Stimulated activated CD8-positive, alpha-beta memory T cell treated with anti-CD3 and anti-CD28 coated beads, Interleukin-7, amount 100 ng/mL, for 4 hours (primary cell): ENCODE data around the gene KCNG2.

ENCODE experiments used
- DNase-seq, 2 donors: peaks; one replicate each; pipeline ENCODE4 v3.0.0-alpha.2; 2020; ENCODE audit warnings: low read depth in 2 of 2

Gene KCNG2

DNA sequence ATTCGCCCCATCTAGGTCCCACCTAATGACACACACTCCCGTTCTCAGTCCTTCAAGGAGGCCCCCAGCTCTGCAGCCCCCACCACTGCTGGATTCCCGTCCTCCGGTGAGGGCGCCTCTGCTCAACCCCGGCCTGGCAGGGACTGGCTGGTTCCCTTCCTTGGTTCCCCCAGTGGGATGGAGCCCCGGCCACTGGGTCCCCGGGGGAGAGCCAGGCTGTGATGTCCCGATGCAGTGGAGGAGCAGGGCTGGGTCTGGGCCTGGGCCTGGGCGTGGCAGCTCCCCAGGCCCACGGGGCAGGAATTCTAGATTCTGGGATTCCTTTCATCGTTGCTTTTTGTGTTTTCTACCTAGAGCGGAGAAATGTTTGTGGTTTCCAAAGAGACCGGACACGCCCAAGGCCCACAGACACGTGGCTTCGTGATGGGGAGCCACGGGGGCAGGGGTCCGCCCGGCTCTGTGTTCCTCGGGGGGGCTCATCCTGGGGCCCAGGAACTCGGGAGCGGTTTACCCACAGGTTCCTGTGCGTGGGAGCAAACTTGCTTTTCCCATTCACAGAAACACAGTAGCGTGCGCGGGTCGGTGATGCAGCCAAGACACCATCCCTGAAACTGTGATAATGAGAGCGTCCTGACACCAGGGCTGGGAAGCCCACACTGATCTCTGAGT, 86.7 kb downstream of the KCNG2 start:
- DNase-seq, result no peak

DNA sequence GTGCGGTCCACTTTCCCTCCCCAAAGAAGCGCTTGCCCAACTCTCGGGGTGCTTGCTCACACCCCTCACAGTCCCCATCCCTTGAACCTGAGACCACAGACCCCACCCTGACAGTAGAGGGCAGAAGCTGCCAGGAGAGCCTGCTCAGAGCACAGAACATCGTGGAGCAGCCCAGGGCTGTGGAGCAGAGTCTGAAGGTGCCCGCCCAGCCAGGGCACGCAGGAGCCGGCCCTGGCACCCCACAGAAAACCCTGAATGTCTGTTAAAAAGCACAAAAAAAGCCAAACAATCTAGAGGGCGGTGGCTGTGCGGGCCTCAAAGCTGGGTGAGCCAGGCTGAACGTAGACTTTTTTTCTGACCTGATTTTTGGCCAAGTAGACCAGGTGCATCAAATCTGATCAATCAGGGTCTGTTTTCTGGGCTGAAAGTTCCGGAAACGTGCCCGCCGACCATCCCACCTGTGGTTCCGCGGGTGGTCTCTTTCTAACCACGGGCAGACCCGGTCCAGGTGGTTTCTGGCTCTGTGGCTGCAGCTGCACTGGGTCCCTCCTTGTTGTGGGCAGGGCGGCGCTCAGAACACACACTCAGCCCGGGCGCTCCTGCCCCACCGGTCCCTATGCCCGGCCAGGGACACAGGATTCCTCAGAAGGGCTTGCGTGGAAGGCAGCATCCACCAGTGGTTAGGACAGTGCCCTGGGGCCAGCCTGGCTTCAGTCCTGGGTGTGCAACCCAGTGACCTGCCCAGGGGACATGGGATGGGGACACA, 87.4 kb downstream of the KCNG2 start:
- no peak for DNase-seq

DNA sequence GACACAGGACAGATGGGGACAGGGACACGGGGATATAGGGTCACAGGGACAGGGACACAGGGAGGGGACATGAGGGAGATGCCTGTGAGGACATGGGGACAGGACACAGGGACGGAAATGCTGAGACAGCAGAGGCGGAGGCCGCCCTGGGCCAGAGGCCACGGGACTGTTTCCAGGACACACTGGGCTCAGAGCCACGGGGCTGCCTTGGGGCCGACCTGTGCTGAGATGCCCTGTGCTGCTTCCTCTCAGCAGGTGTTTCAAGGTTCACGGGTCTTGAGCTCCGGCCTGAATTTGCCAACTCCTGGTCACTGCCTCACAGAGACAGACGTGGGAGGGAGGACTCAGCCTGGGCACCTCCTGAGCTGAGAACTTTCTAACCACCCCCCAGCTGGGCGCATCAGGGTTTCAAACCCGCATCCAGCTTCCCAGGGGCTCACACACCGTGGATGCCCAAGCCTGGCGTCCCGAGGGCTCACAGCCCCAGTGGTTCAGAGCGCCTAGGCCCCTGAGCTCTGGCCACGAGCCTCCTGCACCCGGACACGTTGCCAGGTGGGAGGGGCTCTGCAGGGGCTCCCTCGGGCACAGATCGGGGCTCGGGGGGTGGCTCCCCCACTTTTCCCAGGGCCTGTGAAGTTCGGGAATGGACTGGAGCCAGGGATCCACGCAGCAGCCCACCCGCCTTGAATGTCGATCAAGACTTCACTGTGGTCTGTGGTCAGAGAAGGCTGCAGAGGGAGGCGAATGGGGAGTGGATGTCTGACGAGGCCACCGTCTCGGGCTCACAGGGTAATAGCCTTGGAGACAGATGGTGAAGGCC, 89.7 kb downstream of the KCNG2 start:
- no peak for DNase-seq

DNA sequence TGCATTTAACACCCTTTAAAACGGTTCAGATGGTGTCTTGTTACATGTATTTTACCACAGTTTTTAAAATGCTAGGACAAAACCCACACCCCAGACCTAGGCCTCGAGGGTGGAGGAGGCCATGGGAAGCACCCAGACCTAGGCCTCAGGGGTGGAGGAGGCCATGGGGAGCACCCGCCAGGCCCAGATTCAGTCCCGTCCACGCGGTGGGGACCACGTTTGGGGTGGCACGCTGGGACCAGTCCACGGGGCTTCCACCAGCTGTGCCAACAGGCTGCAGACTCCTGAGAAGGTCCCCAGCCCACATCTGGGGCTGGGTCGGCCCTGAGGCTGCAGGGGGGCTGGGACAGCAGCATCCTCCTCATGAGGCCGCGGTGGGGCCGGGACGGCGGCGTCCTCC, 90.3 kb downstream of the KCNG2 start:
- no peak for DNase-seq

DNA sequence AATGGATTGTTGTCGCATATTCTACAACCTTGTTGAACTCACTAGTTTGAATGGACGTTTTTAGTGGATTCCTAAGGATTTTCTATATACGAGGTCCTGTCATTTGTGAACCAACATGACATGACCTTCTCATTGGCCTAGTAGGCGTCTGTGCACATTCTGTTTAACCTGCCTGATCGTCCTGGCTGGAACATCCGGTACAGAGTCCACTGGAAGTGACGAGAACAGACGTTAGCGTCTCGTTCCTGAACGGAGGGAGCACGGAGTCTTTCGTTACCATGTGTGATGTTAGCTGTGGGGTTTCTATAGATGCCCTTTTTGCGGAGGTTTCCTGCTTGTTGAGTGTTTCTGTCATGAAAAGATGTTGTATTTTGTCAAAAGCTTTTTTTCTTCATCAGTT, 91.8 kb downstream of the KCNG2 start:
- no peak for DNase-seq

DNA sequence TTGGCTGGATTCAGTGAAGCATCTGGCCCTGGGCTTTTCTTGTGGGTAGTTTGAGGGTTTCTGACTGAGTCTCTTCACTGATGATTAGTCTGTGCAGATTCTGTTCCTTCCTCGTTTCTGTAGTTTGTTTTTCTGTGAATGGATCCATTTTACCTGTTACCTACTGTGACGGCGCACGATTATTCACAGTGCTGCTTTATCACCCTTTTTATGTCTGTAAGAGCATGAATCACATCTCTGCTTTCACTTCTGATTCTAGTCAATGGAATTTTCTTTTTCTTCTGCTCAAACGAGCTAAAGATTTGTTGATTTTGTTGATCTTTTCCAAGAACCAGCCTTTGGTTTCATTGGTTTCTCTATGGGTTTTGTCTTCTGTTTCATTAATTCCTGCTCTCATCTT, 92.9 kb downstream of the KCNG2 start:
- no peak for DNase-seq

DNA sequence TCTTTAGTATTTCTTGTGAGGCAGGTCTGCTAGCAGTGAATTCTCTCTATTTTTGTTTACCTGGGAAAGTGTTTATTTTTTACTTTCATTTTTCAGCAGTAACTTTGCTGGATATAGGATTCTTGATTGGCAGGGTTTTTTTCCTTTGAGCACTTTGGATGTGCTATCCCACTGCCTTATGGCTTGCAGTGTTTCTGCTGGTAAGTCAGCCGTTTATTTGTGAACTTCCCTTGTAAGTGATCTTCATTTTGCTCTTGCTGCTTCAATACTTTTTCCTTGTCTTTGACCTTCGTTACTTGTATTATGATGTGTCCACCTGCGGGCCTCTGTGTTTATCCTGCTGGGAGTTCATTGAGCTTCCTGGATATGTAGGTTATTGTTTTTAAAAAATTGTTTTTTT, 99.0 kb downstream of the KCNG2 start:
- no peak for DNase-seq

DNA sequence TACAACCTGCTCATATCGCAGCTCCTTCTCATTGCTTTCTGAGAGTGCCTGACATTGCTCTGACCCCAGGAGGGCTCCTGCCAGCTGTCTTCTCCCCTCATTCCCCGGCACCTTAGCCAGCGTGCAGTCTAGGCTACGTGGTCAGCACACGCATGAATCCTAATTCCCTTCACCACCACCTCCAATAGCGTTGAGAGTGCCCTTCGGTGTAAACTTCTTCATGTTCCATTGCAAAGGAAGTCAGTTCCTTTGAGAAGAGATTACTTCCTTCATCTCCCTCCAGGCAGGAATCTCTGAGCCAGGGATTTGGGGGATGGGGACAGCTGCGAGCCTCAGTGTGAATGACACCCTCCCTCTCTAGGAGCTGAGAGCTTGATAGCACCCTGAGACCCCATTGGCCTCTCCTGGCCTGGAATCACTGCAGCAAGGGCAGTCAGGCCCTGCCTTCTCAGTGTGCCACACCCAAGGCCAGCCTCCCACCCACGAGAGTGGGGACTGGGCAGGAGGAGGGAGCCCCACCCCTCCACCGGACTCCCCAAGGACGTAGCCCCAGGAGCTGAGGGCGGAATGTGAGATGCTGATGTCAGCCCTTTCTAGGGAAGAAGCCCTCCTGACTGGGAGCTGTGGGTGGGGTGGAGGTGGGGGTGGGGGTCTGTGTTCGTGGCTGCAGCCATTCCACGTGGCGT, 100.3 kb downstream of the KCNG2 start:
- no peak for DNase-seq

DNA sequence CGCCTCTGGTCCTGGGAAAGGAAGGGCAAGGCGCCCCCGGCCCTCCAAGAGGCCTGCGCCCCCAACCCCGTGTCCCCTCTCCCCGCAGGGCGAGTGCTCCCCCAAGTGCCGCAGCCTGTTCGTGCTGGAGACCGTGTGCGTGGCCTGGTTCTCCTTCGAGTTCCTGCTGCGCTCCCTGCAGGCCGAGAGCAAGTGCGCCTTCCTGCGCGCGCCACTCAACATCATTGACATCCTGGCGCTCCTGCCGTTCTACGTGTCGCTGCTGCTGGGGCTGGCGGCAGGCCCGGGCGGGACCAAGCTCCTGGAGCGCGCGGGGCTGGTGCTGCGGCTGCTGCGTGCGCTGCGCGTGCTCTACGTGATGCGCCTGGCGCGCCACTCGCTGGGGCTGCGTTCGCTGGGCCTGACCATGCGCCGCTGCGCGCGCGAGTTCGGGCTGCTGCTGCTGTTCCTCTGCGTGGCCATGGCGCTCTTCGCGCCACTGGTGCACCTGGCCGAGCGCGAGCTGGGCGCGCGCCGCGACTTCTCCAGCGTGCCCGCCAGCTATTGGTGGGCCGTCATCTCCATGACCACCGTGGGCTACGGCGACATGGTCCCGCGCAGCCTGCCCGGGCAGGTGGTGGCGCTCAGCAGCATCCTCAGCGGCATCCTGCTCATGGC, 101.3 kb downstream of the KCNG2 start:
- no peak for DNase-seq

DNA sequence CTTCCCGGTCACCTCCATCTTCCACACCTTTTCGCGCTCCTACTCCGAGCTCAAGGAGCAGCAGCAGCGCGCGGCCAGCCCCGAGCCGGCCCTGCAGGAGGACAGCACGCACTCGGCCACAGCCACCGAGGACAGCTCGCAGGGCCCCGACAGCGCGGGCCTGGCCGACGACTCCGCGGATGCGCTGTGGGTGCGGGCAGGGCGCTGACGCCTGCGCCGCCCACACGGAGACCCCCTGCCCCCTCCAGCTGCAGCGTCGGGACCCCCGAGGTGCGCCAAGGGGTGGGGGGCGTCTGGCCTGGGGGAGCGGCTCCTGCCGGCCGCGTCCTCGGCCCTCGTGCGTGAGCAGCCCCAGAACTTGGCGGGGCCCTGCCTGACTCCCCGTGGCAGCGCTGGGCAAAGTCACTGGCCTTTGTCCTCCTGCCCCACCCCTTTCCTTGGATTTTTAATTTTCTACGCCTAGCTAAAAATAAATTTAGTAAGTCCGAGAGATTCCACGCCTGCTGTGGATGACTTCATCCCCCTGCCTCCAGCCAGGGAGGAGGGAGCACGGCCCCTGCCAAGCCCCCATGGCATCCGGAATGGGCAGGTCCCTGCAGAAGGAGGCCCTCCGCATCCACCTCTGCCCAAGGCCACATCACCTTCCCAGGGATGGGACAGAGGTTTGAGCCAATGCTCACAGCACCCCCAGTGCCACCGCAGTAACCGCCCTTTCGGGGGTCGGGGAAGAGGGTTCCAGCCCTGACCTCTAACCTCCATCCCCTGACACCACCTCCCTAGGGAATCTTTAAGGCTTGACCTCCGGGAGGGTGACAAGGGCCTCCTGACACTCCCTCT, 102.1 kb downstream of the KCNG2 start:
- no peak for DNase-seq

DNA sequence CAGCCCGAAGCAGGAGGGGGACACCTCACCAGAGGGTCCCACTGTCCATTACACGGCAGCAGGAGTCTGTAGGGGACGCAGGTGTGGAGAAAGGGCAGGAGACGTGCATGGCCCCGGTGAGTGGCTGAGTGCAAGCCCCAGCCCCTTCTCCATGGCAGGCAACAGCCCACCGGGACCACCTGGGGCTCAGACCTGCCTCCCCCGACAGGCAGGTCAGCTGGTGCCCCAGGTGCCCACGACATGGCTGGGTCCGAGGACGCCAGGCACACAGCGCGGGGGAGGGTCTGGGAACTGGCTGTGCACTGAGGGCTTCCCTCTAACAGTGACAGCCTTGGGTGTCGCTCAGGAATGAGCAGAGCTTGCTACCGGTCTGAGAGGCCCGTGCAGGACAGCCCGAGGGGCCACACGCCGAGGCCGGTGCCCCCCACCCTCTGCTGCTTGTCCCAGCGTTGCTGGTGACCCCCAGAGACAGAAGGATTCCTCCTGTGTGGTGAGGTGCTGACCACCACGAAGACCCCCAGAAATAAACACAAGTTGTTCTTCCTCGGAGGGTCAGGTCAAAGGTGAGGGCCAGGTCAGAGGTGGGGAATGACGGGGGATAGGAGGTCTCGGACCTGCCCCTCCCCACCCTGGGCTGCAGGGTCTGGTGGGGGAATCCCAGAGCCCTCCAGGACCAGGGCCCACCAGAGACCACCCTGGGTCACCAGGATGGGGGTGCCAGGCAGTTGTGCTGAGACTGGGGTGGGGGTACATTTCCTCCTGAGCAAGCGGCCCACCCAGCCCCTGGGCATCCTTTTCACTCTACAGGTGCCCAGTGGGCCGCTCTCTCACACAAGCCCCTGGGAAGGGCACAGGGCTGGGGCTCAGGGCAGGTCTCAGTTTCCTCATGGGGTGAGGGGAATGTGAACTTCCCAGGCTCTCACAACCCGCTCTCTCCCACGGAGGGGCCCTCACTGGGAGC, 103.2 kb downstream of the KCNG2 start:
- DNase-seq, result no peak

DNA sequence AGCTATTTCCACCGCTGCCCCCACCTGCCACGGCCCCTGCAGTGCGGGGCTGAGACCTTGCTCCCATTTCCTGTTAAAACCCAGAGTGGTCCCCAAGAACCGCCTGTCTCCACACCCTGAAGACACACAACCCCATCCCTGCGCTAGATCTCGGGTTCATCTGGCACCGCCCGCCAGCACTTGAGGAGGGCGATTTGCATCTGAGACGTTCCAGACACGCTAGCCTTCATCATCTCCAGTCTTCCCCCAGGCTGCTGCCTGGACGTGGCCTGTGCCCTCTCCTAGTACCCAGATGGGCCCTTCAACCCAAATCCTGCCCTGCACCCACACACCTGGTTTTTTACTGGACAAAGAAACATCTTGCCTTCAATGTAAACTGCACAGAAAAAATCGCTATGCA, 103.9 kb downstream of the KCNG2 start:
- DNase-seq, result no peak

DNA sequence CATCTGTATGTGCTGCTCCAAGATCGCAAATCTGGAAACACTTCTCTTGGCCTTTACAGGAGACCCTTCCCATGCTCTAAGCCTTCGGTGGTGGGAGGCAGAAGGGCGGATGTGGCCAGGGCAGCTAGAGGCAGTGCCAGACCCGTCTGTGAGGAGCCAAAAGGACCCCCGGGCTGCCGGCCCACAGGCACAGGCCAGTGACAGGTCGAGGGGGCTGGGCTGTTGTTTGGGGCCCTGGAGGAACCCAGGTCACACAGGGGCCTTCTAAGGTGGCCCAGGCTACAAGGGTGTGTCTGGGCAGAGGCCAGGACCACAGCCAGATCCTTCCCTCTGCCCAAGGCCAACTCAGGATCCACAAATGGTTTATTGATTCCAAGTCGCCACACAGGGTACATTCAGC, 104.3 kb downstream of the KCNG2 start:
- DNase-seq, result no peak

DNA sequence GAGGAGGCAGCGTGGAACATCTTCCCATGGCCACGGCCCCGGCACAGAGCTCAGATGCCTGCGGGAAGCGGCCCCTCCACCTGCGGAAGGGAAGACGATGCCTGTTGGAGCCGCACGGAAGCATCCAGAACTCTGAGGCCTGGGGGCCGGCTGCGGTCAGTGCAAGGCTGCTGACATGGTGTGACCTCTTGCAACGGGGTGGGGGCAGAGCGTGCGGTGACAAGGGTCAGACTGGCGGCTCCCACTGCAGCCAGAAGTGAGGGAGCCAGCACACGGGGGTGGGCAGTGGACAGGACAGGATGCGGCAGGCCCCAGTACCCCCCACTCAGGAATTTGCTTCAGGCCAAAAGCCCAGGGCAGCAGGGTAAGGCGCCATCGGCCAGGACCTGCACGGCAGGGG, 104.9 kb downstream of the KCNG2 start:
- no peak for DNase-seq

DNA sequence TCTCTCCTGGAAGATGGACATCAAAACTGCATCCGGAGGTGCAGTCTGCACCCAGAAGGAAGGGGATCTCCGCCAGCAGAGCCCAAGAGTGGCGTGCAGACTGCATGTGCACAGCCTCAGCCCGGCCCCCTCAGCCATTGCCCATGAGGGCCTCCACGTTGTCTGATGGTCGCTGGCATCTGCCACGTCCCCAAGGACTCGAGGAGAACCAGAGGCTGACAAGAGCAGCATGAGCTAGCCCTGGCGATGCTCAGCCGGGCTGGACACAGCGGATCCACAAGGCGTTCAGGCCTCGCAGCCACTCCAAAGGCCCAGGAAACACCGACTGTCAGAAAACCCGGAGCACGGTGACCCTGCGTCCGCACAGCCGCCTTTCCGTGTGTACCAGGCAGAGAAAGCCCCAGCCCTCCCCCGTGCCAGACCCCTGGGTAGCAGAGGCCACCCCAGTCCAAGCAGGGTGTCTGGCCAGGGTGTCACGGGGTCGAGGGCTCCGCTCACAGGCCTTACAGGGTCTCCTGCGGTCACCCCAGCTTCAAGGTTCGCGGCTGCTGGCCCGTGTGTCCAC, 105.4 kb downstream of the KCNG2 start:
- DNase-seq, result no peak

DNA sequence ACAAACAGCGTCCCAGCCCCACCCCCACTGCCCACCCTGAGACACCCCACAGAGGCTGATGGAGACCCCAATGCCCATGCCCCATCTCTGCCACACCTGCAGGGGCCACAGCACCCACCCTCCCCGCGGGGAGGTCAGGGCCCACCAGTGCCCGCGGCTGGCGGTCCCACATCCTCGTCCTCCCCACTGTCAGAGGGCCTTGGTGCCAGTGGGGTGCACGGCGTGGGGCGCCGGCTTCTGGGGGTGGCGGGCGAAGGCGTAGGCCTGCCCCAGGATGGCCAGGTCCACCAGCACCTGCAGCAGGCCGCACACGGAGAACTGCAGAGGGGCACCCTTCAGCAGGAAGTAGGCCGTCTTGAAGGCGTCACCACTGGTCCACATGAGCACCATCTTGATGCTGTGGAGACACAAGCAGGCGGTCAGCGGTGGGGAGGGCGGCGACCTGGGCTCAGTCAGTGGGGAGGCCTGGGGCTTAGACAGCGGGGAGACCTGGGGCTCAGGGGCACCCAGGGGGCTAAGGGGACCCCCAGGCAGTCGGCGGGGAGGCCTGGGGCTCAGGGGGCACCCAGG, 106.1 kb downstream of the KCNG2 start:
- DNase-seq, result no peak

DNA sequence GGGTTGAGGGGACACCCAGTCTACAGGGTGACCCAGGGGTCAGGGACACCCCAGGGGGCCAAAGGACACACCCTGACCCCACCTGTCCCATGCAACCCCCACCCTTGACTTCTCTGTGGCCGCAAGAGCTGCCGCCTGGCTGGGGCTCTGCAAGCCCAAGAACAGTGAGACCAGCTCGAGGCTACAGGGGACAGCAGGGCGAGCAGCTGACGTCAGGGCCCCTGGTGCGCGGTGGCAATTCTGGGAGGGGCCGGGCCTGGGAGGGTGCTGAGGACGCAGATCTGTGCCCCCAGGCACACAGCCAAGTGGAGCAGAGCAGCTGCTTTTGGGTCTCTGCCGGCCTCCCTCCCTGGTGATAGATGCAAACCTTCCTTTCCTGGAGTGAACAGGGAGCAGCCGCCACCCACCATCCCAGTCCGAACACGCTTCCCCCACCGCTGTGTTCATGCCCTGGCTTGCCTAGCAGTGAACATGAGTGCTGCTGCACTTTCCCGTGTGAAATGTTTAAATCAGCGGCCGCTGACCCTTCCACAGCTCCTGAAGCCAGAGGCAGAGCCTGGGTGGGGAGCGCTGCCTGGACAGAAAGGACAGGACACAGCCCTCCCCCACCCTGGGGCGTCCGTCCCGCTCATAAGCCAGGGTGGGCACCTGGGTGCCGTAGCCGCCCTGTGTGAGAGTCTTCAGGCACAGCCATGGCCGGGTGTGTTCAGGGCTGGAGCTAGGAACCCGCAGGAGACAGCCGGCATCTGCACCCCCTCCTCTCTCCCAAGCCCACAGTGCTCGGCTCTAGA, 106.8 kb downstream of the KCNG2 start:
- DNase-seq, result no peak

DNA sequence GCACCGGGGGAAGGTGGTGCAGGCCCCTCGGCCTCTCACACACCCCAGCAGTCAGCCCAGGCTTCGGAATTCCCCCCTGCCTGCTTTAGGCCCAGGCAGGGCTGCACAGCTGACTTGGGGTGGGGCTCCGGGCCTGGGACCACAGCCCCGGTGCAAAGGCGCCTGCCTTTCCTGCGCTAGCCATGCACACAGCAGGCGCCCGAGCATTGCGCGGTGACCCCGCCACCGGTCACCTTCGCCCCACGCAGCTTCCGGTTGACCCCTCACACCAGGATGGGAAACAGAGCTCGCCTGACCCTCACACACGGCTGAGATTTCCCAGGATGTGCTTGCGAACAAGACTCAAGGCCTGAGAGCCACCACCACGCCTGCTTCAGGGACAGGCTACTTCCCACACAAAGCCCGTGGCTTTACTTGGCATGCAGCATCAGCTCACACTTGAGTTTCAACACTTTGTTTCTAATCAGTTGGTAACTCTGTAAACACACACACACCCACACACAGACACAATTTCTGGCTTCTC, 107.7 kb downstream of the KCNG2 start:
- no peak for DNase-seq
